Astrocyte (in vitro differentiated cells and primary cell): Measurements from ENCODE around the gene FCHO2. TPM values are rescaled to one million over a fixed set of nuclear protein-coding genes. Genes with fewer than 3 reads are reported as not detected.
"Not testable (repeated sequence)": the region's sequence is repeated elsewhere in the genome, so short reads cannot be mapped to it uniquely, and the experiment has no call there.

Source experiments
- DNase-seq: peaks from one replicate; pipeline ENCODE4 v3.0.0-alpha.2; 2010; ENCODE audit warnings: low read depth
- FAIRE-seq: peaks from 2 replicates; lab custom pipeline; 2011; peaks lifted over from hg19 to GRCh38; lab: Jason Lieb, UNC
- H2AFZ ChIP-seq: 2 replicates; pipeline ENCODE4 v1.6.0; 2012; ENCODE audit warnings: low read depth, low read length, inconsistent platforms
- H3K27ac ChIP-seq: 2 replicates; pipeline ENCODE4 v1.5.1; 2011; ENCODE audit warnings: low read depth, low read length, inconsistent platforms
- H3K27me3 ChIP-seq: 2 replicates; pipeline ENCODE4 v1.6.0; 2011; ENCODE audit warnings: low read length, inconsistent platforms; ENCODE audit not compliant: insufficient read depth
- H3K36me3 ChIP-seq: 2 replicates; pipeline ENCODE4 v1.5.1; 2011; ENCODE audit warnings: low read length, inconsistent platforms; ENCODE audit not compliant: insufficient read depth
- H3K4me1 ChIP-seq: 2 replicates; pipeline ENCODE4 v1.5.1; 2011; ENCODE audit warnings: low read length, inconsistent platforms; ENCODE audit not compliant: insufficient read depth
- H3K4me2 ChIP-seq: 2 replicates; pipeline ENCODE4 v1.6.0; 2012; ENCODE audit warnings: low read length, inconsistent platforms
- H3K4me3 ChIP-seq: 2 replicates; pipeline ENCODE4 v1.5.1; 2011; ENCODE audit warnings: low read depth, mild to moderate bottlenecking, low read length, inconsistent platforms; ENCODE audit not compliant: insufficient read depth
- H3K79me2 ChIP-seq: 2 replicates; pipeline ENCODE4 v1.6.0; 2012; ENCODE audit warnings: mild to moderate bottlenecking, low read length, inconsistent platforms; ENCODE audit not compliant: insufficient read depth
- H3K9ac ChIP-seq: 2 replicates; pipeline ENCODE4 v1.6.0; 2012; ENCODE audit warnings: mild to moderate bottlenecking, low read length, inconsistent platforms
- H3K9me3 ChIP-seq: 2 replicates; pipeline ENCODE4 v1.5.1; 2012; ENCODE audit warnings: low read depth, mild to moderate bottlenecking, low read length, inconsistent platforms; ENCODE audit not compliant: insufficient read depth
- H4K20me1 ChIP-seq: 2 replicates; pipeline ENCODE4 v1.6.0; 2012; ENCODE audit warnings: low read length, inconsistent platforms; ENCODE audit not compliant: insufficient read depth
- H3K27ac Mint-ChIP-seq: one replicate; pipeline ENCODE4 v1.8.0; 2021; ENCODE audit warnings: mild to moderate bottlenecking, mixed read lengths; ENCODE audit not compliant: unreplicated experiment
- H3K27me3 Mint-ChIP-seq: one replicate; pipeline ENCODE4 v1.8.0; 2021; ENCODE audit warnings: low read depth, mixed read lengths; ENCODE audit not compliant: unreplicated experiment
- H3K36me3 Mint-ChIP-seq: one replicate; pipeline ENCODE4 v1.8.0; 2021; ENCODE audit warnings: low read depth, mixed read lengths; ENCODE audit not compliant: unreplicated experiment
- H3K4me1 Mint-ChIP-seq: one replicate; pipeline ENCODE4 v1.8.0; 2021; ENCODE audit warnings: low read depth, mixed read lengths; ENCODE audit not compliant: unreplicated experiment
- H3K4me3 Mint-ChIP-seq: one replicate; pipeline ENCODE4 v1.8.0; 2021; ENCODE audit warnings: mild to moderate bottlenecking, moderate library complexity, mixed read lengths; ENCODE audit not compliant: unreplicated experiment
- H3K9me3 Mint-ChIP-seq: one replicate; pipeline ENCODE4 v1.8.0; 2021; ENCODE audit warnings: mild to moderate bottlenecking, mixed read lengths; ENCODE audit not compliant: unreplicated experiment
- CTCF ChIP-seq: IDR thresholded peaks from 2 replicates; pipeline ENCODE4 v1.5.1; 2011; ENCODE audit warnings: low read depth, mild to moderate bottlenecking, inconsistent platforms, low read length, moderate library complexity; ENCODE audit not compliant: insufficient read depth
- EZH2 ChIP-seq: IDR thresholded peaks from 2 replicates; pipeline ENCODE4 v1.6.1; 2012; ENCODE audit warnings: mild to moderate bottlenecking, low read length, inconsistent platforms; ENCODE audit not compliant: insufficient read depth
- total RNA-seq: library from RNA; stranded (reverse); gene quantifications from 2 replicates; pipeline ENCODE4 v1.2.1, GENCODE V29; 2021

The FCHO2 gene
- total RNA-seq, 1 donor from 2014 or later: 20.7 TPM

- Mint-ChIP-seq H3K27me3 (no peaks in the 10 kb centered on the region), H3K36me3 (peaks cover 2% of the 10 kb centered on the region), H3K4me1 (peaks cover 2% of the 10 kb centered on the region), H3K4me3 (no peak overlapping the region), H3K27ac (no peak overlapping the region), H3K9me3 (peaks cover 8% of the 10 kb centered on the region)
- Histone ChIP-seq H3K27ac (no peak overlapping the region), H3K4me2 (no peak overlapping the region), H3K36me3 (no peaks in the 10 kb centered on the region), H4K20me1 (no peaks in the 10 kb centered on the region), H3K79me2 (no peaks in the 10 kb centered on the region), H3K27me3 (no peaks in the 10 kb centered on the region), H3K9ac (no peak overlapping the region), H3K4me1 (no peaks in the 10 kb centered on the region), H3K9me3 (no peaks in the 10 kb centered on the region), H3K4me3 (no peak overlapping the region), H2AFZ (no peak overlapping the region)
- no peak for FAIRE-seq
- no peak for DNase-seq
- TF ChIP-seq CTCF: no peak
- no peak for TF ChIP-seq EZH2
These were observed 33.4 kb upstream of the FCHO2 start for GRCh38 chr5:72922422-72922821.

- no peak for FAIRE-seq
- Mint-ChIP-seq H3K4me3 (no peak overlapping the region), H3K27ac (no peak overlapping the region), H3K36me3 (peaks cover 2% of the 10 kb centered on the region), H3K9me3 (peaks cover 8% of the 10 kb centered on the region), H3K4me1 (peaks cover 2% of the 10 kb centered on the region), H3K27me3 (no peaks in the 10 kb centered on the region)
- H2AFZ ChIP-seq: no peak overlapping the region
- no peak for DNase-seq
- H3K4me3 ChIP-seq: no peak overlapping the region
- no peak overlapping the region for H3K9ac ChIP-seq
- no peak for TF ChIP-seq EZH2
- no peaks in the 10 kb centered on the region for H3K9me3 ChIP-seq
- H4K20me1 ChIP-seq: no peaks in the 10 kb centered on the region
- H3K4me1 ChIP-seq: no peaks in the 10 kb centered on the region
- no peak overlapping the region for H3K4me2 ChIP-seq
- H3K27me3 ChIP-seq: no peaks in the 10 kb centered on the region
- H3K27ac ChIP-seq: no peak overlapping the region
- no peaks in the 10 kb centered on the region for H3K36me3 ChIP-seq
- H3K79me2 ChIP-seq: no peaks in the 10 kb centered on the region
These were observed 30.4 kb upstream of the FCHO2 start for GRCh38 chr5:72925336-72926010.

- not testable (repeated sequence) for H3K4me3 ChIP-seq, DNase-seq, H3K36me3 ChIP-seq
These were observed 23.2 kb upstream of the FCHO2 start for GRCh38 chr5:72932686-72933085.

GRCh38 chr5:72934953-72935725, 20.7 kb upstream of the FCHO2 start:
- not testable (repeated sequence) for H2AFZ ChIP-seq, H3K36me3 Mint-ChIP-seq, H3K36me3 ChIP-seq, DNase-seq, H3K27ac Mint-ChIP-seq, H3K4me3 Mint-ChIP-seq, H3K9me3 ChIP-seq, H3K4me2 ChIP-seq, H3K27me3 Mint-ChIP-seq, H3K4me1 Mint-ChIP-seq, H3K9me3 Mint-ChIP-seq, H4K20me1 ChIP-seq, H3K4me3 ChIP-seq, H3K79me2 ChIP-seq, H3K4me1 ChIP-seq, H3K9ac ChIP-seq, H3K27ac ChIP-seq, H3K27me3 ChIP-seq, FAIRE-seq

More at GRCh38 chr5:72932686-72933085, 23.2 kb upstream of the FCHO2 start:
- H4K20me1 ChIP-seq, FAIRE-seq, H3K4me3 Mint-ChIP-seq, H3K79me2 ChIP-seq, H3K4me1 Mint-ChIP-seq, H3K9ac ChIP-seq, H3K27me3 ChIP-seq, H3K27ac ChIP-seq, H3K9me3 Mint-ChIP-seq, H3K9me3 ChIP-seq, H3K4me1 ChIP-seq, H3K27me3 Mint-ChIP-seq, H3K27ac Mint-ChIP-seq, H3K4me2 ChIP-seq, H3K36me3 Mint-ChIP-seq, H2AFZ ChIP-seq: not testable (repeated sequence)
